SW 1271 (cell line): Measurements from ENCODE around the gene RPUSD1.
"Not testable (repeated sequence)": the region's sequence is repeated elsewhere in the genome, so short reads cannot be mapped to it uniquely, and the experiment has no call there.

ENCODE experiments used
- DNase-seq, 2 experiments: peaks; one replicate each; lab custom pipeline; 2025; lab: John Stamatoyannopoulos, UW

RPUSD1 gene

DNA sequence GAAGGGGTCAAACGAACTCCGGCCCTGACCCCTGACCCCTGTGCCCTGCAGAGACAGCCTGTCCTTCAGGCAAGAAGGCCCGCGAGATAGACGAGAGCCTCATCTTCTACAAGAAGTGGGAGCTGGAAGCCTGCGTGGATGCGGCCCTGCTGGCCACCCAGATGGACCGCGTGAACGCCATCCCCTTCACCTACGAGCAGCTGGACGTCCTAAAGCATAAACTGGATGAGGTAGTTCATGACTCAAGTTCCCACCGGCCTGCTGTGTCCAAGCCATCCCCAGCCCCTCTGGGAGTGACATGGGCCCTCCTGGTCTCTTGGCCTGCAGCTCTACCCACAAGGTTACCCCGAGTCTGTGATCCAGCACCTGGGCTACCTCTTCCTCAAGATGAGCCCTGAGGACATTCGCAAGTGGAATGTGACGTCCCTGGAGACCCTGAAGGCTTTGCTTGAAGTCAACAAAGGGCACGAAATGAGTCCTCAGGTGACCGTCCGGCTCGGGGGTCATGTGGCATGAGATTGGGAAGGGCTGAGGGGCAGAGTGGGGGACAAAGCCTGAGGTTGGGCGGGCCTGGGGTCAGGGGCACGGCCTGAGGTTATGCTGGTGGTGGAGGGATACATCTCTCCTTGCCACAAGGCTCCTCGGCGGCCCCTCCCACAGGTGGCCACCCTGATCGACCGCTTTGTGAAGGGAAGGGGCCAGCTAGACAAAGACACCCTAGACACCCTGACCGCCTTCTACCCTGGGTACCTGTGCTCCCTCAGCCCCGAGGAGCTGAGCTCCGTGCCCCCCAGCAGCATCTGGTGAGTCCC is 22.0 kb downstream of the RPUSD1 start:
- DNase-seq, result no peak

DNA sequence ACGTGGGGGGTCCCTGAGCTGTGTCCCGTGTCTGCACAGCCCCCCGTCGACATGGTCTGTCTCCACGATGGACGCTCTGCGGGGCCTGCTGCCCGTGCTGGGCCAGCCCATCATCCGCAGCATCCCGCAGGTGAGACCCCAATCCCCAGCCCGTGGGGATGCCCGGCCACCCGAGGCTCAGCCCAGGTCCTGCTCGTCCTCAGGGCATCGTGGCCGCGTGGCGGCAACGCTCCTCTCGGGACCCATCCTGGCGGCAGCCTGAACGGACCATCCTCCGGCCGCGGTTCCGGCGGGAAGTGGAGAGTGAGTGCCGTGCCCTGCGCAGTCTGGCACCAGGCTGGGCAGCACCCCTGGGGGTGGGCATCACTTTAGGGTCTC is 22.7 kb downstream of the RPUSD1 start:
- DNase-seq, result no peak

DNA sequence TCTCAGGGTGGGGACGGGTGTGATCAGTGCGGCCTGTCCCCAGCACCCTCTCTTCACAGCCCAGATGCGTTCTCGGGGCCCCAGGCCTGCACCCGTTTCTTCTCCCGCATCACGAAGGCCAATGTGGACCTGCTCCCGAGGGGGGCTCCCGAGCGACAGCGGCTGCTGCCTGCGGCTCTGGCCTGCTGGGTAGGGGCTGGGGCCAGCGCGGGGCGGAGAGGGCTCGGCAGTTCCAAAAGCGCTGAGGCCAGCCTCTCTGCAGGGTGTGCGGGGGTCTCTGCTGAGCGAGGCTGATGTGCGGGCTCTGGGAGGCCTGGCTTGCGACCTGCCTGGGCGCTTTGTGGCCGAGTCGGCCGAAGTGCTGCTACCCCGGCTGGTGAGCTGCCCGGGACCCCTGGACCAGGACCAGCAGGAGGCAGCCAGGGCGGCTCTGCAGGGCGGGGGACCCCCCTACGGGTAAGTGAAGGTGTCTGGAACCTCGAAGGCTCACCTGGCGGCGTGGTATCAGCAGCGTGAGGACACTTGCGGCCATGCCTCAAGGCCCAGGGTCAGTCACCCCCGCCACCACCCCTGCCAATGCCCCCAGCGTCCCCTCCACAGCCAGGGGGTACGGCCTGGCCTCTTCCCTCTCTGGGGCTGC is 23.2 kb downstream of the RPUSD1 start:
- no peak for DNase-seq

DNA sequence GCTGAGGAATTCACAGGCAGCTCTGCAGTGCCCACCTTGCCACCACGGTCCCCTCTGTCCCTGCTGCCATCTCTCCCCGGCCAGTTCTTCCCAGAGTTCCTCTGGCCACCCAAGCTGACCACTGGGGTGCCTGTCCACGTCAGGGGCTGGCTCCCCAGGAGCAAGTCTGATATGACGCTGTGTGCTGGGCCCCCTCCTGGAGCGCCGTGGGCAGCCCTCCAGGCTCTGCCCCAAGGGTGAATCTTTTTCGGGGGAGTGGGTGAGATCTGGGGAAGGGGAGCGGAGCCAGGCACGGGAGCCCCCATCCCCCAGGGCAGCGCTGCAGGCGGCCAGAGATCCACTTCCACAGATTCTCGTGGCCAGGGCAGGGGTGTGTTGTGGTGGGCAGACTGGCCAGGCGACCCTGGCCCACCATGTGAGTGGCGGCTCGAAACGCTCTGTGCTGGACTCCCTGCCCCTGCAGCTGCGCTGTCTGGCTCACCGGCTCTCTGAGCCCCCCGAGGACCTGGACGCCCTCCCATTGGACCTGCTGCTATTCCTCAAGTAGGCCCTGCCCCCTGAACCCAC is 23.9 kb downstream of the RPUSD1 start:
- no peak for DNase-seq

DNA sequence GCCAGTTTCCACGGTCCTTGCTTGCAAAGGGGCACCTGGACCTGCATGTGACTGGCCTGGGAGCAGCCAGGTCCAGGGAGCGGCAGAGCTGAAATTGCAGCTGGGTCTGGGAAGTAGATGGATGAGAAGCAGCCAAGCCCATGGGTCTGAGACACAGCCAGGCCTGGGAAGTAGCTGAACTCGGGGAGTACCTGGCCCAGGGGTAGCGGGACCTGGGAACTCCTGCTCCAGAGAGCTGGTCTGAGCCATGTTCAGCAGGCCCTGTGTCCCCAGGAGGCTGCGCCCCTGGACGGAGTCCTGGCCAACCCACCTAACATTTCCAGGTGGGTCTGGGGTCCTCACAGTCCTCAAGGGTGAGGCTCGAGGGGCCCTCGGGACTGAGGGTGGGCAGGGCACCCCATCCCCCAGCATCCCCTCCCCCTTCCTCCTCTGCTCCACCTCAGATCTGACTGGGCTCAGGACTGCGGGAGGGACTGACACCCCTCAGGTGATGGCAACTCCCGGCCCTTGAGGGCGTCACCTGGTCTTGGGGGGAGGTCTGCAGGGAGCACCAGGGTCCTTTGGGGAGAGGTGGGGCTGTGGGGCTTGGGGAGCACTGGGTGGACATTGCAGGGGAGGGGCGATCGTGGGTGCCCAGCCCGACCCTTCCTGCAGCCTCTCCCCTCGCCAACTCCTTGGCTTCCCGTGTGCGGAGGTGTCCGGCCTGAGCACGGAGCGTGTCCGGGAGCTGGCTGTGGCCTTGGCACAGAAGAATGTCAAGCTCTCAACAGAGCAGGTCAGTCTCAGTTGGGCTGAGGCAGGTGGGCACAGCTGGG is 24.6 kb downstream of the RPUSD1 start:
- no peak for DNase-seq

DNA sequence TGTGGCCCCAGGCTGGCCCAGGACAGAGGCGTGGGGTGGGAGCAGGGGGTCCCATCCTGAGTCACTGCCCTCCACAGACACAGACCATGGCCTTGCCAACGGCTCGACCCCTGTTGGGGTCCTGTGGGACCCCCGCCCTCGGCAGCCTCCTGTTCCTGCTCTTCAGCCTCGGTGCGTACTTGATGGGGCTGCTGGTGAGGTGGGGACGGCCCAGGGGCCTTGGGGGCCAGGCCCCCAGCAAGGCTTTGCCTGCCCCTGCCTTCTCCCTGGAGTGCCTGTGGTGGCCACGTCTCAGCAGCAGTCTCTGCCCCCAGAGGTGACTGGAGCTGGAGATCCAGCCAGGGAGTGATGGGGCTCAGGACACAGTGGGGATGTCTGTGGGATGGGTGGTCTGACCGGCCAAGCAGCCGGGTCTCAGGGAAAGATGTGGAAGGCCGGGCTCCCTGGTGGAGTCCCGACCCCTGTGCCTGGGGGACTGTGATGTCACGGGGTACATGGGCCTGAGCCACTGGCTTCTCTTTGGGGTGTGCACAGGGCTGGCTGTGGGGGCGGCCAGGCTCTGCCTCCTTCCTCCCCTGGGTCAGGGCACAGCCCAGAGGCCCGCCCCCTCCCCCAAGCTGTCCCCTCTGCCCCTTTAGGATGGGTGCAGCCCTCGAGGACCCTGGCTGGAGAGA is 25.4 kb downstream of the RPUSD1 start:
- no peak for DNase-seq

DNA sequence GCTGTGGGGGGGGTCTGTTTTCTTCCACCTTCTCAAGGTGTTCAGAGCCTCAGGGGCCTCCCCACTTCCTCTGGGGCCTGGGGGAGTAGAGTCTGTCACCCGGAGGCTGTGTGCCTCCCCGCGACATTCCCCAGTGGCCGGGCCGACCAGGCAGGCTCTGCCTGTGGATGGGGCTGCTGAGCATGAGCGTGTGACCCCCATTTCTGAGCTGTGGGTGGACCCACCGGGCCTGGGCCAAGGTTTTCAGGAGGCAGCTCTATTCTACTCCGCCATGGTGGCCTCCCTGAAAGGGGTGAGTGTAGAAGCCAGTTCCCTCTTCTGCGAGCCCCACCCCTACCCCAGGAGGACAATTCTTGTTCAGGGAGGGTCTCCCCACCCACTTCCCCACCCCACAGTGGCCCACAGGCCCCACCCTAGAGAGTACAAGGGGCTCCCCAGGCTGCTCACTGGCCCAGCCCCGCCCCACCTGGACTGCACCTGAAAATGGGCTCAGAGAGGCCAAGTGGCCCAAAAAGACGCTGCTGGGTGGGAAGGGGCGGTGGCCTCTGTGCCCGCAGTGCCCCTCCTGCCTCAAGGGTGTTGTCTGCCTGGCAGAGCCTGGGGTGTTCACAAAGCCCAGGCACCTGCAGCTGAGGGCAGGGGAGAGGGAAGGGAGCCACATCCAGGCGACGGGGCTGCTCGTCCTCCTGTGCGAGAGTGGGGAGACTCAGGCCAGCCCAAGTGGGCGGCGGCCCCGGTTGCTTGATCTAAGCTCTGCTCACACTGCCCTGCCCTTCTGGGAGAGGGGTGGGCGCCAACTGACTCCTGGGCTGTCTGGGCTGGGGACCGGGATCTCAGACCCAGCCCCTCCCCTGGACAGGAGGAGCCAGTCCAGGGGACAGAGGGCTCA is 26.3 kb downstream of the RPUSD1 start:
- DNase-seq, result no peak

DNA sequence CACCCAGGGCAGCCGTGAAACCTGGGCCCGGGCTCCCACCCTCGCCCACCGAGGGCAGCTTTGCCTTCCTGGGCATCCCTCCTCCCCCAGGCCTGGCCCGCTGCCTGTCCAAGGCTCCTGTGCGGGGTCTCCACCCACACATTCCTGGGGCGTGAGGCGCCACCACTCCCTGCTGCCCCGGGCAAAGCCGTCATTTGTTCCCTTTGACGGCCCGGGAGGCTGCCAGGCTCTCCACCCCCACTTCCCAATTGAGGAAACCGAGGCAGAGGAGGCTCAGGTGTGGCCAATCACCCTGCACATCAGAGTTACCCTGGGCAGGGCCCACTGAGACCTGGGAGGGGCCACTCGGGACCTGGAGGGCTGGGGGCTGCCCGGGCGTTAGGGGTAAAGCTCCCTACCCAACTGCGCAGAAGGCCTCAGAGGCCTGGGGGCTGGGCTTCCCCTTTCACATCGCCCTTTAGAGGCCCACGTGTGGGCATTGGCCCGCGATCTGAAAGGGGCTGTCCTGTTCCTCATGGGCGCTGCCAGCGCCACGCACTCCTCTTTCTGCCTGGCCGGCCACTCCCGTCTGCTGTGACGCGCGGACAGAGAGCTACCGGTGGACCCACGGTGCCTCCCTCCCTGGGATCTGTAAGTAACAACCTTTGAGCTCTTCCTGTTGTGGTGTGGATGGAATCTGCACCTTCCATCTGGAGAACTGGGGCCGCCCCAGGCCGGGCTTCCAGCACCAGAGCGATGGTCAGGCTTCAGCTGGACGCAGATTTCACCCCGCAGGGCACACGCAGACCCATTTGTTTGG is 27.4 kb downstream of the RPUSD1 start, which contains the start of gene MSLN:
Gene MSLN (plus strand): TSS at position 190 of the 799 bp plus-strand sequence. CDS start 1,947 bp downstream, outside the sequence.
- no peak for DNase-seq

DNA sequence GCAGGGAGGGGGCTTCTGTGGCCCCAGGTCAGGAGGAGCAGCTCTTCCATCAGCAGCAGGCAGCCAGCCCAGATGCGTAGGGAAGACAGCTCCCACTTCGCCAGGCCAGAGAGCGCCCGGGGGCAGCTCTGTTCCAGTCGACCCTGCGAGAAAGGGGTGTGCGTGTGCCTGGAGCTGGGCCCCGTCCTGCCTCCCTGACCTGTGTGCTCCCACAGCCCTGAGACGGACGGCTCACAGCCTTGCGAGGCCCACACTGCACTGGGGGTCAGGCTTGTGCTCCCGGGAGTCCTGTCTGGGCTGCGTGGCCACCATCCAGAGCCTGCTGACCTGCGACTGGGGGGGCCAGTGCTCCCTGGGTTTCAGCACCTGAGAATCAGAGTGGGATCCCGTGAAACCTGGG is 28.1 kb downstream of the RPUSD1 start:
- no peak for DNase-seq

DNA sequence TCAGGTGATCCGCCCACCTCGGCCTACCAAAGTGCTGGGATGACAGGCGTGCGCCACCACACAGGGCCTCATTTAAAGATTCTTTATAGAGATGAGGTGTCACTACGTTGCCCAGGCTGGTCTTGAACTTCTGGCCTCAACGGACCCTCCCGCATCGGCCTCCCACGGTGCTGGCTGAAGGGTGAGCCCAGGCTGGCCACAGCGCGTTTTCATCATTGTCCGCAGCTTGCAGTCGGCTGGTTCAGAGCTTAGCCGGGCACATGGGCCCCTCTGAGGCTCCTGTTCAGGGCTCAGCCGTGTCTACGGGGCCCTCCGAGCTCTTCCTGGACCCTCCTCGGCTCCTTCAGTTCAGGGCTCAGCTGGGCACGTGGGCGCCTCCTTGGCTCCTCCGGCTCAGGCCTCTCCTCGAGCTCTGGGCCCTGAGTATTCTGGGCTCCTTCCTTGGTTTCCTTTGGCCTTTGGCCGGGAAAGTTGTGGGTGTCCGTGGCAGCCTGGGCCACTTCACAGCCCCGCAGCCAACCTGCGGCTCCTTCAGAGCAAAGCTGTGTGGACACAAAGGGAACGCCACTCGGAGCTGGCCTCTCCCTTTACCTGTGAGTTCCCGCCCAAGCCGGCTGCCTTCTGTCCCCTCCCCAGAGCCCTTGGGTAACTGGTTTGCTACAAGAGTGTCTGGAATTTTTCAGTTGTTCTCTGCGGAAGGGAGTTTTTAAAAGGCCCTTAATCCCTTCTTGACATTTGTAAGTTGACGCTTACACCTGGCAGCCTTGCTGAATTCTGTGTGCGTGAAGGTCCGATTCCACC is 28.9 kb downstream of the RPUSD1 start:
- DNase-seq, result no peak

DNA sequence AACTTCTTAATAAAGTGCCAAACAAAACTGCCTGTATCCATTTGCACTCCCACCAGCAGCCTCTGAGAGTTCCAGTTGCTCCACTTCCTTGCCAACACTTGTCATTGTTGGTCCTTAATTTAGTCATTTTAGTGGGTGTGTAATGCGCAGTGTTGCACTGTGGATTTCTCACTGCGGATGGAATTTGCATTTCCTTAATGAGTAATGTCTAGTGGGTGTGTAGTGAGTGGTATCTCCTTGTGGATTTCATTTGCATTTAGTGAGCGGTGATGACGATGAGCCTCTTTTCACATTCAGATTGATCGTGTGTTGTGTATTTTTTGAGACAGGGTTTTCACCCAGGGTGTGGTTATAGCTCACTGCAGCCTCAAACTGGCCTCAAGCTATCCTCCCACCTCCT is 31.8 kb downstream of the RPUSD1 start:
- DNase-seq, result no peak

DNA sequence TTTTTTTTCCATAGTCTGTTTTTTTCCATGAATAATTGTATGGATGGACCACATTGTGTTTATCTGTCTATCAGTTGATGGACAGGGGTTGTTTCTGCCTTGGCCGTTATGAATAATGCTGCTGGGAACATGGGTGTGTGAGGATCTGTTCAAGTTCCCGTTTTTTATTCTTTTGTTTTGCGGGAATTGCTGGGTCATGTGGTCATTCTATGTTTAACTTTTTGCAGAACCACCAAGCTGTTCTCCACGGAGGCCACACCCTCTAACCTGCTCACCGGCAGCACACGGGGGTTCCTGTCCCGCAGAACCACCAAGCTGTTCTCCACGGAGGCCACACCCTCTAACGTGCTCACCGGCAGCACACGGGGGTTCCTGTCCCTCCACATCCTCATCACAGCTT is 33.5 kb downstream of the RPUSD1 start:
- DNase-seq, result no peak

DNA sequence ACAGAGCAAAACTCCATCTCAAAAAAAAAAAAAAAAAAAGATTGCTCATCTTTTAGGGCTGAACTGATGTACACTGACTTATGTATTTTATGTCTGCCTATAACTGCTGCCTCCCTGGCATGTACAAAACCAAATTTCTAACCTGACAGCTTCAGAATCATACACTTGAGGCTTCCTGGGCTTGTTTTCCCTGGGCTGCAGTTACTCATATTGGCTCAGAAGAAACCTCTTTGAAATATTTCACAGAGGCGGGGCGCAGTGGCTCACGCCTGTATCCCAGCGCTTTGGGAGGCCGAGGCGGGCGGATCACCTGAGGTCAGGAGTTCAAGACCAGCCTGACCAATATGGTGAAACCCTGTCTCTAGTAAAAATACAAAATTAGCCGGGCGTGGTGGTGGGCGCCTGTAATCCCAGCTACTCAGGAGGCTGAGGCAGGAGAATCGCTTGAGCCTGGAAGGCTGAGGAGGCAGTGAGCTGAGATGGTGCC is 34.0 kb downstream of the RPUSD1 start:
- DNase-seq, result not testable (repeated sequence)

DNA sequence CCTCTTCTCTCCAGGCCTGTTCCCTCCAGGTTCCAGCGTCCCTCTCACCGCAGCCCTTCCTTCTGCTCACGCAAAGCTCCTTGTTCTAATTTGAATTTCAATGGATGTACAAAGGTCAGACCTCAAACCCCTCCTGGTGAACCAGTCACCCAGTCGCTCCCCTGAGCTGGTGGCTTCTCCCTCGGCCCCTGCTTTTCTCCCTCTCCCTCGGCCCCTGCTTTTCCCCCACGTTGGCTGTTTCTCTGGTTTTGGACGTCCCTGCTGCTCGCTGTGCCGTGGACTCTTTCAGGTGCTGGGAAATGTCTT is 36.2 kb downstream of the RPUSD1 start:
- no peak for DNase-seq

DNA sequence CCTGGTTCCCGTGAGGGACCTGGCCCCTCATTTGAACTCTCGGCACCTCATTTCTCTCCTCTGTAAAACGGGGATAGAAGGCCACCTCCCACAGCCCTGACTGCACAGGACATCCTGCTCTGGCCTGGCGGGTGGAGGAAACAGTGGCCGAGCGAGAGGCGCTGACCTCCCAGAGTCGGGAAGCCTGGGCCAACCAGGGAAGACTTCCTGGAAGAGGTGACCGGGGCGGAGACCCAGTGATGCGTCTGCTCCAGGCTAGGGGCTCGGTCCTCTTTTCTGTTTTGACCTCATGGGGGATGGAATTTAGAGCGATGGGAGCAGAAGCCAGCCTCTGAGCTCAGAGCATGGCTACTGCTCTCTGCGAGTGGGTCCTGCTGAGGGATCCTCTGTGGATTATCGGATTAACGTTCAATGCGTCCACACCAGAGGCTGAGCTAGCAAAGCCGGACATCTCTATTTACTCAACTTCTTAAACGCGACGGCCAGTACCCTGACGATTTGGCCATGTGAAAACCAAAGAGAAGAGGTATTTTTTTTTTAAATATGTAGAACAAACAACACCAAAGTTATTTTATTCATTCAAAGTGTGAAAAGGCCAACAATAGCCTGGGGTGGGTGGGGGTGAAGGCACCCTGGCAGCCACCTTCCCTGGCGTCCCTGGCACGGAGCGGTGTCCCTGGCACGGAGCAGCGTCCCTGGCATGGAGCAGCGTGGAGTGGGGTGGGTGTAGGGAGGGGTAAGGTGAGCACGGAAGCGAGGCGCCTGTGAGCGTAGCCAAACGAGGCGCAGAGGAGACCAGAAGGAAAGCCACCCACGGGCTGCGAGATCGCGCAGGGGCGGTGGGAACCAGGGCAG is 36.8 kb downstream of the RPUSD1 start:
- DNase-seq, result no peak

DNA sequence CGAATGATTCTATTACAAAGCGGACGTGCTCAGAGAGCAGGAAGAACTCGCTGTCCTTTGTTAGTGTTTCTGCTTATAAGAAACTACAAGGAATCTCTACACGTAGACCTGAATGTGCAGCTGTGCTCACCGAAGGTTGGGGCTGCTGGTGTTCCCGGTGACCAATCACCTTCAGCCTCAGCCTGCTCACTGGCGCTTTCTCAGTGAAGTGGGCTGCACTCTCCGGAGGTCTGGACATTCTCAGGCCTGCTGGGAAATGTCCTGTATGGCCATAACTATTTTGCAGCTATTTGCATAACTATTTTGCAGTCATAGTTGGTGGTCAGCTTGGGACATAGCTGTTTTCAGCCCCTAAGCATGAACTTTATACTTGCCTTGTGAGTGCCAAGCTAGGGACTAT is 37.7 kb downstream of the RPUSD1 start:
- no peak for DNase-seq

DNA sequence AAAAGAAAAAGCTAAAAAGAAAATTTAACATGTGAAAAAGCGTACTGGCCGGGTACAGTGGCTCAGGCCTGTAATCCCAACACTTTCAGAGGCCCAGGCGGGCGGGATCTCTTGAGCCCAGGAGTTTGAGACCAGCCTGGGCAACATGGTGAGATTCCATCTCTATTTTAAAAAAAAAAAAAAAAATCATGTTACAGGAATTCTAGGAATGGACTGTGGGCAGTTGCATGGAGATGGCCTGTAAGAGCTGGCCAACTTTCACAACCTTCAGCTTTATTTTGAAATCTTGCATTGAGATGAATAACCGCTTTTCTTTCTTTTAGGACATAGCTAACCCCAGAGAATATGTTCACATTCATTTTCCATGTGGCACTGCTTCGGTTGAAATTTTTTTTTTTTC is 39.2 kb downstream of the RPUSD1 start:
- no peak for DNase-seq
